Ishikawa (cell line): Measurements from ENCODE around the gene APOBEC3H.

Experiments used
- CEBPB ChIP-seq: IDR thresholded peaks from 2 replicates; pipeline ENCODE4 v1.6.1; 2012
- CREB1 ChIP-seq: IDR thresholded peaks from 2 replicates; pipeline ENCODE4 v1.6.1; 2012; ENCODE audit warnings: low read depth
- EGR1 ChIP-seq: IDR thresholded peaks from 2 replicates; pipeline ENCODE4 v1.6.1; 2012
- EP300 ChIP-seq: IDR thresholded peaks from 2 replicates; pipeline ENCODE4 v1.6.1; 2012; ENCODE audit warnings: borderline replicate concordance
- FOXM1 ChIP-seq: IDR thresholded peaks from 2 replicates; pipeline ENCODE4 v1.6.1; 2012; ENCODE audit warnings: low read depth, borderline replicate concordance
- MAX ChIP-seq: IDR thresholded peaks from 2 replicates; pipeline ENCODE4 v1.6.1; 2012
- RAD21 ChIP-seq: IDR thresholded peaks from 2 replicates; pipeline ENCODE4 v1.6.1; 2012; ENCODE audit warnings: low read depth
- TAF1 ChIP-seq: IDR thresholded peaks from 2 replicates; pipeline ENCODE4 v1.6.1; 2012; ENCODE audit warnings: low read depth, mild to moderate bottlenecking
- TCF12 ChIP-seq: IDR thresholded peaks from 2 replicates; pipeline ENCODE4 v1.6.1; 2012; ENCODE audit warnings: low read depth
- TEAD4 ChIP-seq: IDR thresholded peaks from 2 replicates; pipeline ENCODE4 v1.6.1; 2012
- USF1 ChIP-seq: IDR thresholded peaks from 2 replicates; pipeline ENCODE4 v1.6.1; 2012
- YY1 ChIP-seq: IDR thresholded peaks from 2 replicates; pipeline ENCODE4 v1.6.1; 2012; ENCODE audit warnings: low read depth

- no peak for TF ChIP-seq RAD21
- no peak for TF ChIP-seq CEBPB
- no peak for TF ChIP-seq MAX
- TF ChIP-seq TEAD4: no peak
- TF ChIP-seq TAF1: no peak
- TF ChIP-seq USF1: no peak
- TF ChIP-seq YY1: no peak
- TF ChIP-seq FOXM1: no peak
- TF ChIP-seq EP300: no peak
- no peak for TF ChIP-seq TCF12
- TF ChIP-seq CREB1: no peak
- no peak for TF ChIP-seq EGR1
Measured at GRCh38 chr22:39114112-39114511, 17.1 kb downstream of the APOBEC3H start.
